ENCODE results near the gene ZNF614. TPM values are rescaled to one million over a fixed set of nuclear protein-coding genes. Genes with fewer than 3 reads are reported as not detected.
"Not testable (repeated sequence)": the region's sequence is repeated elsewhere in the genome, so short reads cannot be mapped to it uniquely, and the experiment has no call there.

Gene ZNF614
- total RNA-seq = 14.0 and 14.5 TPM in 2 replicates
- 4.3 TPM for polyA plus RNA-seq (2012)

DNA sequence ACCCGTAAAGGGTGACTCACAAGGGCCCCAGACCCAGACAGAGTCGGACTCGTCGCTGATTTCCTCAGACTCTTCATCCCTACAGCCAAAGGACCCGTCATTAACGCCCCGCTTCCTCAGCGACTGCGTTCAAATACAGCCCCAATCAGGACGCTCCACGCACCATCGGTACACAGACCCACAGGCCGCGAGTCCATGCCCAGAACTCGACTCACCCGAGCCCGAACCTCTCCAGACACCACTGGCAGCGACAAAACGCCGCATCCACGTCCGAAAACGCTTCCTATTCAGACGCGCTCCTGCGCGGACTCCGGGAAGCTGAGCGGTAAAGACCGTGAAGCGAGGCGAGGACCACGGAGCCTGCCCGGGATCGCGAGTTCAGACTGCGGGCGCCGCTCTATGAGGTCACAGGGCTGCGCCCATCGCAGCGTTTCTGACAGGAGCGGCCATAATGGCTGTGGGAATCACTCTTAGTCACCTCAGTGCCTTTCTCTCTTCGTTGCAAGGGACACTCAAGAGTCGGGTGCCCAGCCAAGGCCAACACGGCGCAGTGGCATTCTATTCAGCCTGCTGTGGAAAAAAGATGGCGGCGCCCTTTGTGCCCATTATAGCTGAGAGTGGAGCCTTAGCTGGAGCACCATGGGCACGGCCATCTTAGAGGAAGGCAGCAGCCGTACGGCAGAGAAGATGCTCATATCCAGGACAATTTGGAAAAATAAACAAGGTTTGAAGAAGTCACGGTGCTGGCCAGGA is at the start of gene ZNF614:
ZNF614 (minus strand) TSS at position 353 of the 753 bp plus-strand sequence. CDS start 2,634 bp downstream, outside the sequence.
- peak; percentile 92 for DNase-seq (ENCODE audit: low read depth)

DNA sequence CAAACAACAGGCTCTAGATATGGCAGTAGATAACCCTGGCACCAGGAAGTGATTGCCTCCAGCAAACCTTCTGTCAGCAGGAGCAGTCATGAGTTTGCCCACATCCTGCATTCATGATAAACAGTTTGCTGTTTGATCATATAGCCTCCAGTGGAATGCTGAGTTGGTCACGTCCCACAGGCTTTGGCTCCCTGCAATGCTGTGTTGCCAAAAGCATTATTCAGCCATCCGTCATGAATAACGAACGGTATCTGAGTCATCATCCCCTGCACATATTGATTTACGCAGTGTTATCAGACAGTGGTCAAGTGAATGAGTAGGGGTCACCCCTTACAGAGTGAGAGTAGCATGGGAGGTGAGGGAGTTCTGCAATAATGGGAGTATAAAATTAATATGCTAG is 42.3 kb upstream of the ZNF614 start:
- no peak for DNase-seq (ENCODE audit: low read depth)

DNA sequence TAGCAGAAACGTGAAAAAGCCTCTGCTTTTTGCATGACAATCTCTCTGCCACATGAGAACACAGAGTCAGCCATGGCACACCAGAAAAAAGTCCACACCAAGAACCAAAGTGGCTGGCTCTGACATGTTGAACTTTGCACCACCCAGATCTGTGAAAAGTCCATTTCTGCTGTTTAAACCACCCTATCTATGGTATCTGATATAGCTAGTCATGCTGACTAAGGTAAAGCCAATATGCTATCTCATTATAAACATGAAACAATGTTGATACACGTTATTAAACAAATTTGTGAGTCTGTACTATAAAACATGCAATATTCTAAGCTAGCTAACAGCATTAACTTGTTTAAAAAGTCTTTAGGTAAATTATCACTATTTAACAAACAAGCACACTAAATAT is 41.5 kb upstream of the ZNF614 start:
- no peak for DNase-seq (ENCODE audit: low read depth)

DNA sequence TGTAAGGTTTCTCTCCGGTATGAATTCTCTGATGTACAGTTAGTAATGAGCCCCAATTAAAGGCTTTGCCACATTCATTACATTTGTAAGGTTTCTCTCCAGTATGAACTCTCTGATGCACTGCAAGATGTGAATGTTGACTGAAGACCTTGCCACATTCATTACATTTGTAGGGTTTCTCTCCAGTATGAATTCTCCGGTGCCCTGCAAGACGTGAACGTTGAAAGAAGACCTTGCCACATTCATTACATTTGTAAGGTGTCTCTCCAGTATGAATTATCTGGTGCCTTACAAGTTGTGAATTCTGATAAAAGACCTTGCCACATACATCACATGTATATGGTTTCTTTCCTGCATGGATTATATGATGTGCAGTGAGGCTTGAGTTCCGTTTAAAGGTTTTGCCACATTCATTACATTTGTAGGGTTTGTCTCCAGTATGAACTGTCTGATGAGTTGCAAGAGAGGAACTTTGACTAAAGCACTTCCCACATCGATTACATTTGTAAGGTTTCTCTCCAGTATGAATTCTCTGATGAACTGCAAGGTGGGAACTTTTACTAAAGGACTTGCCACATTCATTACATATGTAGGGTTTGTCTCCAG is 38.2 kb upstream of the ZNF614 start:
- no peak for DNase-seq (ENCODE audit: low read depth)

DNA sequence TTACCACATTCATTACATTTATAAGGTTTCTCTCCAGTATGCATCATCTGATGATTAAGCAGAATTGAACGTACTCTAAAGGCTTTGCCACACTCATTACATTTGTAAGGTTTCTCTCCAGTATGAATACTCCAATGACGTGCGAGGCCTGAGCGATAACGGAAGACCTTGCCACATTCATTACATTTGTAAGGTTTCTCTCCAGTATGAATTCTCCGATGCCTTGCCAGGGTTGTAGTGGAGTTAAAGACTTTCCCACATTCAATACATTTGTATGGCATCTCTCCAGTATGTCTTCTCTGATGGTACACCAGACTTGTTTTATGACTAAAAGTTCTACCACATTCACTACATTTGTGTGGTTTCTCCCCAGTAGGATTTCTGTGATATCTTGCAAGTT is 37.2 kb upstream of the ZNF614 start:
- no peak for DNase-seq (ENCODE audit: low read depth)

DNA sequence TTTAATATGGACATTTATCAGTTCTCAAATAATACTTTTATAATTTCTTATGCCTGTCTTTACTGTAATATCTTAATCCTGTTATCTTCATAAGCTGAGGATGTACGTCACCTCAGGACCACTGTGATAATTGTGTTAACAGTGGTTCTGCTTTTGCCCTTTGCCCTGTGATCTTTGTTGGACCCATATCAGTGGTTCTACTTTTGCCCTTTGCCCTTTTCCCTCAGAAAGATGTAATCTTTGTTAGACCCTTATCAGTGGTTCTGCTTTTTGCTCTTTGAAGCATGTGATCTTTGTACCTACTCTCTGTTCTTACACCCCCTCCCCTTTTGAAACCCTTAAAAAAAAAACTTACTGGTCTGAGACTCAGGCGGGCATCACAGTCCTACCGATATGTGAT is 28.3 kb upstream of the ZNF614 start:
- not testable (repeated sequence) for DNase-seq (ENCODE audit: low read depth)

DNA sequence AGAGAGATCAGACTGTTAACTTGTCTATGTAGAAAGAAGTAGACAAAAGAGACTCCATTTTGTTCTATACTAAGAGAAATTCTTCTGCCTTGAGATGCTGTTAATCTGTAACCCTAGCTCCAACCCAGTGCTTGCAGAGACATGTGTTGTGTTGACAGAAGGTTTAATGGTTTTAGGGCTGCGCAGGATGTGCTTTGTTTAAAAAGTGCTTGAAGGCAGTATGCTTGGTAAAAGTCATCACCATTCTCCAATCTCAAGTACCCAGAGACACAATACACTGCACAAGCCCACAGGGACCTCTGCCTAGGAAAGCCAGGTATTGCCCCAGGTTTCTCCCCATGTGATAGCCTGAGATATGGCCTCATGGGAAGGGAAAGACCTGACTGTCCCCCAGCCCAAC is 23.6 kb upstream of the ZNF614 start:
- not testable (repeated sequence) for DNase-seq (ENCODE audit: low read depth)

DNA sequence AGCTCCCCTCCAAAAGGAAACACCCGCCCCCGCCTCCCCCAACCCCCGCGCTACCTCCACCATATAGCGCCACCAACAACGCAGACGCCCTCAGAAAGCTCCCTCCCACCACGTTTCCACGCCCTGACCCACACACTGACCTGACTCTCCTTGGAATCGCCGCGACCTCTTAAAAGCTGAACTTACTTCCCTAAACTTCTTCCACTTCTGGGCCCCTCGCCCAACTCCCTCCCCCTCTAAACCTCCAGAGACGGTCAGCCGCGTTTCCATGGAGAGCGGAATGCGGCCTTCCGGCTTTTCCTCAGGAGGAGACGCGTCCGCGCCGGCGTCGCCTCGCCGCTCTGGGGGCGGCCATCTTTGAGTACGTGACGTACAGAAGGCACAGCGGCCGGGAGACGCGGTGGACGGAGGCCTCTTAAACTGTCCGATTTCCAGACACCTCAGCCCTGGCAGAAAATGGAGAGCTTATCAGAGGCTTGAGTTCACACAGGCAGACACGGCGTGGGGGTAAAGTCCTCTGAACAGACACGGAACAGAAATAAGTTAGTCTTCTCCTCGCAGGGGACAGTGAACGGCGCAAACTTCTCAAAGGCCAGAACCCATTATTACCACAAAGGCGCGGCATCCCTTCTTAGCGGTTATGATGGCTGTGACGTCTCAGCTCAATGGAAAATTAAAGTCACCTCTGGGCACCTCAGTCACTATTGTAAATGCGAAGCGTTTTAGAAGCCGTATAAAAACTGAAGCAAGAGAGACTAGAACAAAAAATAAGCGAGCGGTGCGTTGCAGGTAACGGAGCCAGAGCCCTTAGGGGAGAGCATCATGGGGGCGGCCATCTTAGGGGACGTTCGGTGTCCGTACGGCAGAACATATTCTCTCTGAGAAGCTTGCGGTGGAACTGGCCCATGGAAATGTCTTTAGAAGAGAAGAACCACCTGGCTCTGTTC is 20.6 kb upstream of the ZNF614 start, which contains the start of gene ZNF432:
ZNF432 (minus strand) TSS at position 284 of the 947 bp plus-strand sequence. CDS start 1,970 bp downstream, outside the sequence.
- peak; percentile 95 for DNase-seq (ENCODE audit: low read depth)

DNA sequence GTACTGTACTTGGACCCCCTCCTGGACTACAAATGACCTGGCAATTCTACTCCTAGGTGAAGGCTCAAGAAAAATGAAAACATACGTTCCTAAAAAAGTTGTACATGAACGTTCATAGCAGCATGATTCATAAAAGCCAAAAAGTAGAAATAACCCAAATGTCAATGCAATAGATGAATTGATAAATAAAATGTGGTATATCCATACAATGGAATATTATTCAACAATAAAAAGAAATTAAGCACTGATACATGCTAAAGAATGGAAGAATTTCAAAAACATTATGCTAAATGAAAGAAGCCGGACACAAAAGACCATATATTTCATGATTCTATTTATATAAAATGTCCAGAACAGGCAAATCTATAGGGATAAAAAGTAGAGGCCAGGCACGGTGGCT is 11.0 kb upstream of the ZNF614 start:
- no peak for DNase-seq (ENCODE audit: low read depth)

DNA sequence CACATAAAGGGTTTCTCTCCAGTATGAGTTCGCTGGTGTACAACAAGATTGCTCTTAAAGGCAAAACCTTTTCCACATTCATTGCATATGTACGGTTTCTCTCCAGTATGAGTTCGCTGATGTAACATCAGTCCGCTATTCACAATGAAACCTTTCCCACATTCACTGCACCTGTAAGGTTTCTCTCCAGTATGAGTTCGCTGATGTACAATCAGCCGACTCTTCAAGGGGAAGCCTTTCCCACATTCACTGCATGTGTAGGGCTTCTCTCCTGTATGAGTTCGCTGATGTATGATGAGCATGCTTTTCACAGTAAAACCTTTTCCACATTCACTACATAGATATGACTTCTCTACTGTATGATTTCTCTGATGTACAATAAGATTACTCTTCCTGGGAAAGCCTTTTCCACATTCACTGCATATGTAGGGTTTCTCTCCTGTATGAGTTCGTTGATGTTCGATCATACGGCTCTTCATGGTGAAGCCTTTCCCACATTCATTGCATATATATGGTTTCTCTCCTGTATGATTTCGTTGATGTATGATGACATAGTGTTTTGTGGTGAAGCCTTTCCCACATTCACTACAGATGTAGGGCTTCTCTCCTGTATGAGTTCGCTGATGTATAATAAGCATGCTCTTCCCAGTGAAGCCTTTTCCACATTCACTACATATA is 6.0 kb upstream of the ZNF614 start:
- no peak for DNase-seq (ENCODE audit: low read depth)

DNA sequence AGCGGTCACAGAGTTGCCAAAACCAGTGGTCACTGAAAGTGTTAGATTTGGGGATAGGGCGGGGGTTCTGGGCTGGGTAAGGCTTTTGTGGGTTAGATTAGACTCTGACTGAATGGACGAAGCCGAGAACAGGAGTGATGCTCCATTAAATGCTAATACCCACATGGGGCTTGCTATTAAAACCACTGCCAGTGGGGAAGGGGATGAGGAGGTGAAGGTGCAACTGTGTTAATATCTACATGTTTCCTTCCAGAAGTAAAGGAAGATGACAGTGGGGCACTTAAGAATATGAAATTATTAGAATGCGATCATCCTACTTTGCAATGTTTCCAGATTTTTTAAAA is 573 bp upstream of the ZNF614 start:
- no peak for DNase-seq (ENCODE audit: low read depth)

DNA sequence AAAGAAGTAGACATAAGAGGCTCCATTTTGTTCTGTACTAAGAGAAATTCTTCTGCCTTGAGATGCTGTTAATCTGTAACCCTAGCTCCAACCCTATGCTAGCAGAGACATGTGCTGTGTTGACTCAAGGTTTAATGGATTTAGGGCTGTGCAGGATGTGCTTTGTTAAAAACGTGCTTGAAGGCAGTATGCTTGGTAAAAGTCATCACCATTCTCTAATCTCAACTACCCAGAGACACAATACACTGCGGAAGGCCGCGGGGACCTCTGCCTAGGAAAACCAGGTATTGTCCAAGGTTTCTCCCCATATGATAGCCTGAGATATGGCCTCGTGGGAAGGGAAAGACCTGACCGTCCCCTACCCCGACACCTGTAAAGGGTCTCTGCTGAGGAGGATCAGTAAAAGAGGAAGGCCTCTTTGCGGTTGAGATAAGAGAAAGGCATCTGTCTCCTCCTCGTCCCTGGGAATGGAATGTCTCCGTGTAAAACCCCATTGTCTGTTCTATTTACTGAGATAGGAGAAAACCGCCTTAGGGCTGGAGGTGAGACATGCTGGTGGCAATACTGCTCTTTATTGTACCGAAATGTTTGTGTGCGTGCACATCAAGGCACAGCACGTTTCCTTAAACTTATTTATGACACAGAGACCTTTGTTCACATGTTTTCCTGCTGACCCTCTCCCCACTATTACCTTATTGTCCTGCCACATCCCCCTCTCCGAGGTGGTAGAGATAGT is 1.8 kb downstream of the ZNF614 start:
- DNase-seq (ENCODE audit: low read depth) = not testable (repeated sequence)

DNA sequence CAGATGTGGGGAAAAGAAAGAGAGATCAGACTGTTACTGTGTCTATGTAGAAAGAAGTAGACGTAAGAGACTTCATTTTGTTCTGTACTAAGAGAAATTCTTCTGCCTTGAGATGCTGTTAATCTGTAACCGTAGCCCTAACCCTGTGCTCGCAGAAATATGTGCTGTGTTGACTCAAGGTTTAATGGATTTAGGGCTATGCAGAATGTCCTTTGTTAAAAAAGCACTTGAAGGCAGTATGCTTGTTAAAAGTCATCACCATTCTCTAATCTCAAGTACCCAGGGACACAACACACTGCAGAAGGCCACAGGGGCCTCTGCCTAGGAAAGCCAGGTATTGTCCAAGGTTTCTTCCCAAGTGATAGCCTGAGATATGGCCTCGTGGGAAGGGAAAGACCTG is 3.7 kb downstream of the ZNF614 start:
- not testable (repeated sequence) for DNase-seq (ENCODE audit: low read depth)

DNA sequence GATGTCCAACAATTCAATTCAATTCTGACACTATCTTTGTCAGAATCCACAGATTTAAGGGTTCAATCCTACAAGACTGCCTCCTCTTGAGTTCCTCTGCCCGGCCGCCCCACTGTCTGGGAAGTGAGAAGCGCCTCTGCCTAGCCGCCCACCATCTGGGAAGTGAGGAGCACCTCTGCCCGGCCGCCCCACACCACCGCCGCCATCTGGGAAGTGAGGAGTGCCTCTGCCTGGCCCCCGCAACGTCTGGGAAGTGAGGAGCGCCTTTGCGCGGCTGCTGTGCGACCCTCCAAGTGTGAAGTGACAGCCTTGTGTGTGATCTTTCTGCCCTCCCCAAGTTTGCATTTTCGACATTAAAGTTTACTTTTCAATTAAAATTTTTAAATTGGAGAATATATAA is 6.0 kb downstream of the ZNF614 start:
- DNase-seq (ENCODE audit: low read depth) = no peak

DNA sequence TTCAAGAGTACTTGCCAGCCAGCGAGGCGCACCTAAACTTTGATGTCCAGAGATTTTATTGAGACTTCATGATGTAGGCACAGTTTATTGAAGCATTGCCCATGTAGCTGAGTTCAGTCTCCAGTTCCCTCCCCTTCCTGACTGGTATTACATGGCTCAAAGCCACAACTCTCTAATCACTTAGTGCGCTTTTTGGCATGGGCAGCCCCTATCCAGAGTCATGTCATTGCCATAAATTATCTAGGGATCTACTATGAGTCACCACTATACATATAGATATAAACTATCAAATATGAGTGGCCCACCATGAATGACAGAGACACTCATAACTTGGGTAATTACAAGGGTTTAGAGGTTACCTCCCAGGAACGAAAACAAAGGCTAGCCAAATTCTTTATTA is 7.7 kb downstream of the ZNF614 start:
- DNase-seq (ENCODE audit: low read depth) = no peak

DNA sequence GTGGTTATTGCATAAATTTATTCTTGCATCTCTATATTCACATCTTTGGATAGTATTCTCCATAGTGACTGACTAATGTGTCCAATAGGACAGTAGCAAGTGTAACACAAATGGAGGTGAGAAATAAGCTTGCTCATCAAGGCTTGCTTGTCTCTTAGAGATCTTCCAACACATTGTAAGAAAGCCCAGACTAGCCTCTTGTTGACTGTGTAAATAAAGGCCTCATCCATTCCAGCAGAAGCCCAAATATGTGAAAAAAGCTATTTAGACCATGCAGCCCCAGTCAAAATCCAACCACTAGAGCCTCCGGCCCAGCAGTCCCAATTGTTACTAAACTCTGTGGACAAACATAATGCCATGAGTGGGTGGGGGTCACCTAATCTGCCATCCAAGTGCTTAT is 17.5 kb downstream of the ZNF614 start:
- DNase-seq (ENCODE audit: low read depth) = no peak

DNA sequence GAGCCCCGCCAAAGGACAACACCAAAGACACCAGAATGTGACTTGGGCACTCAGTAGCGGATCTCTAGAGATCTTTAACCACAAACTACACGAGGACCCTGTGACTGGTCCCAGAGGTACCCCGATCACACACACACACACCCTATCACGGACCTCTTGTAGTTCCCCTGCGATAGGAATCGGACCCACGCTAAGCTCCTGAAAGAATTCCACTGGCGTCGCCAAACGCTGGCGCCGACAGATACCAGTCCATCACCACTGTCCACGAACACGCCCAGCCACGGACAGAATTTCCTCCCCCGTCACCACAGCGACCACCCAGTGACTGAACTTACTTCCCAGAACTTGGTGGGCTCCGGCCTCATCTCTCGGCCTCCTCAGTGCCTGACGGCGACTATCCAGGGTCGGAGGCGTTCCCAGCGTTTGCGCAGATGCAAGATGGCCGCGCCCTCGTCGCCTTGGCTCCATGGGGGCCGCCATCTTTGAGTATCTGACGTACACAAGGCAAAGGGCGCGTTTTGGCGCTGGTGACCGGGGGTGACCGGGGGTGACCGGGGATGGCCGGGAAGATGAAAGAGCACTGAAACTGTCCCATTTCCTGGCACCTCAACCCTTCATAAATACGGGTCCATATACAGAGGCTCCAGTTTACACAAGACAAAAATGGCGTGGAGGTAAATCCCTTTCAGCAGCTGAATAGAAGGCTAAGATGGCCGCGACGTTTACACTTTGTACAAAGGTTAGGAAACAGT is 20.2 kb downstream of the ZNF614 start, which contains the start of gene ZNF615:
ZNF615 (minus strand) TSS at position 406 of the 752 bp plus-strand sequence. CDS start 4,500 bp downstream, outside the sequence.
- DNase-seq (ENCODE audit: low read depth) = peak; percentile 92

DNA sequence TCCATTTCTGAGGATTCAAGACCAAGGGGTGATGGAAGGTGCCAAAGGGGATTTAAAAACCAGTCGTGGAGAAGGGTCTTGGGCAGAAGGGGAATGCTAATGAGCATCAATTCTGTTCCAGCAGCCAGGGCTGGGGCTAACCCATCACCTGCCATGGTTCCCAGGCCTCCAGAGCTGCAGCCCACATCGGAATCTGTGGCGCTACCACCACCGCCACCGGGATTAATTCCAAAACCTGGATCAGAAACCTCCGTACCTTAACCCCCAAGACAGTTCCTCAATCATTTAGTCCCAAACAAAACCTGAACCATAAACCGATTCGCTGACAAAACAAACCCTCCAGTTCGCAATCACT is 20.8 kb downstream of the ZNF614 start:
- DNase-seq (ENCODE audit: low read depth) = peak; percentile 58

DNA sequence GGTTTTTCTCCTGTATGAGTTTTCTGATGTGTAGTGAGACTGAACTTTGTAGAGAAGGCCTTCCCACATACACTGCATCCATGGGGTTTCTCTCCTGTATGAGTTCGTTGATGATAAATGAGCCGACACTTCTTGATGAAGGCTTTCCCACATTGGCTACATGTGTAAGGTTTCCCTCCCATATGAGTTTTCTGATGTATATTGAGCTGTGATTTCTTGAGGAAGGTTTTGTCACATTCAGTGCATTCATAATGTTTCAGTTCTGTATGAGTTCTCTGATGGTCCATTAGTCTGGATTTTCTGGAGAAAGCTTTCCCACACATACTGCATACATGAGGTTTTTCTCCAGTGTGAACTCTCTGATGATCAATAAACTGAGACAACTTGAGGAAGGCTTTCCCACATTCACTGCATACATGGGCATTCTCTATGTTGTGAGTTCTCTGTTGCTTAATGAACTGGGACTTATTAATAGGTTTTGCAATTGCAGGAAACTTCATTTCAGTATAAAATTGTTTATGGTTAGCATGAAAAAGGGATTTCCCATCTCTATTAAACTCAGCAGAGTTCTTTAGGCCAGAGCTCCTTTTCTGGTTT is 34.0 kb downstream of the ZNF614 start:
- no peak for DNase-seq (ENCODE audit: low read depth)

Measured in myocyte (in vitro differentiated cells).